ENCODE results near the gene MGRN1. TPM values are rescaled to one million over a fixed set of nuclear protein-coding genes. Genes with fewer than 3 reads are reported as not detected.

The MGRN1 gene
- total and polyA plus RNA-seq, 2 of the 13 experiments (the other 11 are each of a cell fraction or from before 2014, with no cell fraction given), result 11.9 to 12.6 TPM

DNA sequence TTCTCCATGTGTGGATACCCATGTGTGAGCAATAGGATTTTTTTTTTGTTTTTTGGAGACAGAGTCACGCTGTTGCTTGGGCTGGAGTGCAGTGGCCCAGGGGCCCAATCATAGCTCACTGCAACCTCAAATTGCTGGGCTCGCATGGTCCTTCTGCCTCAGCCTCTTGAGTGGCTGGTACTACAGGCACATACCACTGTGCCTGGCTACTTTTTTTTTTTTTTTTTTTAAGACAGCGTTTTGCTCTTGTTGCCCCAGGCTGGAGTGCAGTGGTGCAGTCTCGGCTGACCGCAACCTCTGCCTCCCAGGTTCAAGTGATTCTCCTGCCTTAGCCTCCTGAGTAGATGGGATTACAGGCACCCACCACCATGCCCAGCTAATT, 16.7 kb downstream of the MGRN1 start:
- Histone ChIP-seq H3K79me2 (ENCODE audit: insufficient read depth, low read length) (peaks cover 73% of the 10 kb centered on the region), H4K20me1 (ENCODE audit: insufficient read depth, low read length) (peaks cover 16% of the 10 kb centered on the region; the same call in 1 of the 2 replicates), H3K4me2 (ENCODE audit: low read depth, low read length) (no peak overlapping the region), H3K36me3 (replicated peaks in 1 of 2; ENCODE audit: control insufficient read depth in 1 of 2, insufficient read depth in 2 of 2, low read length in 2 of 2) (peaks cover 10 to 26% of the 10 kb centered on the region in 2 experiments; a peak in 3 of 5 replicates), H3K9ac (ENCODE audit: insufficient read depth, low read depth, low read length) (no peak overlapping the region), H3K4me1 (ENCODE audit: insufficient read depth, low read length) (peaks cover 27% of the 10 kb centered on the region), H3K27me3 (ENCODE audit: control insufficient read depth in 1 of 2, insufficient read depth in 2 of 2, low read length in 2 of 2) (no peaks in the 10 kb centered on the region), H3K27ac (ENCODE audit: extremely low read length, insufficient read depth, low read length) (no peak overlapping the region), H2AFZ (ENCODE audit: low read length) (no peak overlapping the region), H3K9me3 (ENCODE audit: low read length) (no peaks in the 10 kb centered on the region), H3K4me3 (replicated peaks in 1 of 3; ENCODE audit: insufficient read depth in 1 of 3, low read depth in 2 of 3, low read length in 3 of 3) (no peak overlapping the region)
- ChIA-PET POLR2A (no interaction called here), CTCF (ENCODE audit: low intra/inter-chr PET ratio, low total read pairs) (no interaction called here)
- BruUV-seq (replicated peaks), result no TSS peak
- in situ Hi-C loops (cut with HindIII; ENCODE audit: extremely low pct_ligation_motif_present, low pct_unique_long_range_greater_than_20kb) (no loop called here), intact Hi-C loops (cut with micrococcal nuclease; ENCODE audit: unreplicated experiment) (no loop called here)
- no peak for ATAC-seq
- FAIRE-seq, result no peak
- no peak for DNase-seq (ENCODE audit: low spot score)
- TF ChIP-seq HNRNPL (IDR thresholded peaks at IDR 0.05; ENCODE audit: low read depth, low read length) (no peak), ZMYM2 (CRISPR knock-in tag; IDR thresholded peaks at IDR 0.05) (no peak), NFAT5 (CRISPR knock-in tag; IDR thresholded peaks at IDR 0.05) (no peak), FOXC1 (CRISPR knock-in tag; IDR thresholded peaks at IDR 0.05; ENCODE audit: borderline replicate concordance) (no peak), ZNF761 (CRISPR knock-in tag; conservative IDR thresholded peaks at IDR 0.05) (no peak), ZFP41 (CRISPR knock-in tag; IDR thresholded peaks at IDR 0.05; ENCODE audit: borderline replicate concordance) (no peak)
- 90% methylated on average over 5 of the region's 5 CpGs for WGBS (ENCODE audit: low lambda C conversion rate)

All from HepG2 (cell line).